Adrenal gland (tissue), 12 donors: ENCODE measurements around the gene PAGE2B. TPM values are rescaled to one million over a fixed set of nuclear protein-coding genes. Genes with fewer than 3 reads are reported as not detected.

Experiments used
- DNase-seq, 7 donors: peaks; one replicate each; pipeline ENCODE4 v3.0.0-alpha.2; 2019 to 2020
- H3K27ac ChIP-seq, 5 donors: fragments of 200-600 bp; sonication (generic) in 4 of 5; 1 replicate in 3 of 5; 2 replicates in 2 of 5; pipeline versions ENCODE4 v1.5.1 to v1.8.0; 2016 to 2020; ENCODE audit warnings: mild to moderate bottlenecking in 1 of 5
- H3K27me3 ChIP-seq: fragments of 200-600 bp; 2 replicates; pipeline ENCODE4 v1.8.0; 2021
- H3K36me3 ChIP-seq, 2 donors: fragments of 200-600 bp; replicated peaks in 1 of 2; 1 replicate in 1 of 2; 2 replicates in 1 of 2; pipeline versions ENCODE4 v1.5.1 to v1.8.0; 2018 to 2022
- H3K4me1 ChIP-seq, 2 donors: fragments of 200-600 bp; replicated peaks in 1 of 2; 1 replicate in 1 of 2; 2 replicates in 1 of 2; pipeline versions ENCODE4 v1.5.1 to v1.8.0; 2018 to 2021
- H3K4me3 ChIP-seq, 4 donors: fragments of 200-600 bp; sonication (generic) in 3 of 4; one replicate each; pipeline ENCODE4 v1.5.1; 2016 to 2018
- H3K9me3 ChIP-seq, 3 donors: fragments of 200-600 bp; sonication (generic) in 1 of 3; replicated peaks in 1 of 3; 1 replicate in 2 of 3; 2 replicates in 1 of 3; pipeline versions ENCODE4 v1.5.1 to v1.8.0; 2016 to 2021
- CTCF ChIP-seq, 6 experiments: fragments of 450-650 bp in 4 of 6; fragments of 200-600 bp in 2 of 6; sonication (generic) in 1 of 6; IDR thresholded peaks; 1 replicate in 5 of 6; 2 replicates in 1 of 6; pipeline versions ENCODE4 v1.5.1 to v1.8.0; 2016 to 2021; ENCODE audit warnings: antibody characterized with exemption in 6 of 6, mild to moderate bottlenecking in 2 of 6, moderate library complexity in 1 of 6
- POLR2A ChIP-seq, 2 donors: fragments of 450-650 bp; IDR thresholded peaks; one replicate each; pipeline ENCODE4 v1.6.1; 2017; ENCODE audit warnings: antibody characterized with exemption in 2 of 2, mild to moderate bottlenecking in 2 of 2, moderate library complexity in 1 of 2
- WGBS, 4 donors: extraction: QIAGEN DNeasy Blood & Tissue Kit in 2 of 4; methylation state at CpG; one replicate each; pipeline versions ENCODE4 v1.1.5 to v1.1.7; 2013 to 2017; 5-methylcytosine and 5-hydroxymethylcytosine counted together
- intact Hi-C, 2 donors: fragments of 100-400 bp; cut with DNase I; formaldehyde crosslinking; loops; one replicate each; pipeline versions ENCODE4 v1.14.1 to v1.15.0; 2022 to 2023
- polyA plus RNA-seq, 3 donors: library from polyadenylated mRNA; stranded (reverse); fragments of 200-250 nt in 2 of 3; fragments of 350-450 nt in 1 of 3; fragmentation: Illumina TruSeq in 1 of 3; extraction: RNeasy Lipid Tissue Mini Kit (QIAGEN cat#74804) in 1 of 3; gene quantifications; one replicate each; pipeline ENCODE4 v1.2.3, GENCODE V29; 2013 to 2014
- total RNA-seq, 9 donors: library from RNA; depleted of rRNA in 4 of 9; stranded (reverse); fragments of >200 nt in 4 of 9; fragments of 120-200 nt in 1 of 9; fragmentation: NEBNext Ultra II Directional in 1 of 9; extraction: Animal tissue kit (Norgen Biotek cat#: 25700) in 1 of 9; gene quantifications; one replicate each; pipeline versions ENCODE4 v1.1.0 to v1.2.4, GENCODE V29; 2013 to 2023
- donor health status: healthy with polysubstance abuse.
- donor health status: Bipolar disorder and iron deficiency.
- donor health status: DM: yes; HTN: yes; CAD: no.
- donor health status: DM: no; HTN: no; CAD: no.
- donor health status: DM: no; HTN: no; CAD: no.
- donor health status: DM: yes; HTN: yes; CAD: no.

The PAGE2B gene
- total and polyA plus RNA-seq, 12 donors, result 0.67 TPM; not detected in 11

DNA sequence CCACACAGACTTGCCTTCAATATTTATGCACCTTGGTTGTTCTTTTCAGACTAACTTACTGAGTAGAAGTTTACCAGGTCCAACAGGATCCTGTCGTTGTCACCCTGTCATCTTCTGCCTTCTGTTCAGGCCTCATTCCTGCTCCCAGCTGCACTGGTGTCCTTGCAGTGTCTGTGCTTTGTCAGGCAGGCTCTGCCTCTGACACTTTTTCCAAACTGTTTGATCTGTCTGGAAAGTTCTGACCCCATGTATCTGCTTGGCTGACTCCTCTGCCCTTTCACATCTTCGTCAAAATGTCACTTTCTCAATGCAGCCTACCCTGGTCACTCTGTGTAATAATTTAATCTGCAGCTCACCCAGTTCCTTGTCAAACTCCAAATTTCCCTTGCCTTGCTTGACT is 23.9 kb downstream of the PAGE2B start:
- TF ChIP-seq CTCF (IDR thresholded peaks at IDR 0.05), result no peak
- TF ChIP-seq POLR2A (IDR thresholded peaks at IDR 0.05), result no peak
- Histone ChIP-seq H3K27me3 (peaks cover 27% of the 10 kb centered on the region), H3K4me3 (no peak overlapping the region), H3K4me1 (no peaks in the 10 kb centered on the region), H3K27ac (no peak overlapping the region), H3K36me3 (no peaks in the 10 kb centered on the region), H3K9me3 (no peaks in the 10 kb centered on the region)
- DNase-seq, result no peak
- intact Hi-C loops, result no loop called here
- WGBS, 4 donors, result 17 to 38% (median 28%) methylated on average over 2 of the region's 2 CpGs

- Histone ChIP-seq H3K9me3 (no peaks in the 10 kb centered on the region), H3K27me3 (peaks cover 27% of the 10 kb centered on the region), H3K36me3 (no peaks in the 10 kb centered on the region), H3K4me3 (no peak overlapping the region), H3K27ac (no peak overlapping the region), H3K4me1 (no peaks in the 10 kb centered on the region)
- WGBS, 4 donors, result 50 to 69% (median 66%) methylated on average over 1 of the region's 1 CpG
- intact Hi-C loops, result no loop called here
- TF ChIP-seq POLR2A (IDR thresholded peaks at IDR 0.05) (no peak), CTCF (IDR thresholded peaks at IDR 0.05) (no peak)
- DNase-seq, result no peak
Observed at GRCh38 chrX:55099162-55099561, 24.3 kb downstream of the PAGE2B start.

GRCh38 chrX:55102754-55103153 is 27.9 kb downstream of the PAGE2B start:
- TF ChIP-seq POLR2A (IDR thresholded peaks at IDR 0.05) (no peak), CTCF (IDR thresholded peaks at IDR 0.05) (no peak)
- WGBS, 4 donors, result 53 to 81% (median 74%) methylated on average over 3 of the region's 3 CpGs
- Histone ChIP-seq H3K4me3 (no peak overlapping the region), H3K4me1 (no peaks in the 10 kb centered on the region), H3K27ac (no peak overlapping the region), H3K36me3 (no peaks in the 10 kb centered on the region), H3K27me3 (peaks cover 13% of the 10 kb centered on the region), H3K9me3 (no peaks in the 10 kb centered on the region)
- no peak for DNase-seq
- intact Hi-C loops, result no loop called here

- TF ChIP-seq POLR2A (IDR thresholded peaks at IDR 0.05), result no peak
- TF ChIP-seq CTCF (IDR thresholded peaks at IDR 0.05), result no peak
- Histone ChIP-seq H3K9me3 (no peaks in the 10 kb centered on the region), H3K36me3 (no peaks in the 10 kb centered on the region), H3K4me3 (no peak overlapping the region), H3K4me1 (no peaks in the 10 kb centered on the region), H3K27ac (no peak overlapping the region), H3K27me3 (peaks cover 7% of the 10 kb centered on the region)
- no peak for DNase-seq
- intact Hi-C loops, result no loop called here
Observed at GRCh38 chrX:55107262-55107661, 32.4 kb downstream of the PAGE2B start.
